Measurements from ENCODE around the gene LRRC36.
A peak's percentile ranks its signal among the peaks of the same experiment; 100 is the strongest.
"Not testable (repeated sequence)": the region's sequence is repeated elsewhere in the genome, so short reads cannot be mapped to it uniquely, and the experiment has no call there.

LRRC36 gene

DNA sequence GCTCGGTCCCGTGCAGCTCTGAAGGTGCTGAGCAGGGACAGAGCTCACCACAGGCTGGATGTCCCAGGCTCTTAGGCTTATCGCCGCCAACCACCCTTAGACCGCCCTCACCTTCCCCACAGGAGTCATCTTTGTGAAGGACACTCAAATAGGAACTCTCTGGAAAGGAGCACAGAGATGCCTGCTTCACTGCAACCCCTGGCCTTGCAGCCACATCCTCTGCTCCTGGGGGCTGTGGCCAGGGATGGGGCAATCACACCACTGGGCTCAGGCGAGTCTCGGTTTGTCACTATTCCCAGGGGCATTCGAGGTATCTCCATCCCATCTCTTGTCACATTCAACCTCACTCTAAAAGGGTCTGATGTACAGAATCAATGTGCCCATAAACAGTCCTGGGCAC is 78.7 kb downstream of the LRRC36 start:
- no peak for DNase-seq

DNA sequence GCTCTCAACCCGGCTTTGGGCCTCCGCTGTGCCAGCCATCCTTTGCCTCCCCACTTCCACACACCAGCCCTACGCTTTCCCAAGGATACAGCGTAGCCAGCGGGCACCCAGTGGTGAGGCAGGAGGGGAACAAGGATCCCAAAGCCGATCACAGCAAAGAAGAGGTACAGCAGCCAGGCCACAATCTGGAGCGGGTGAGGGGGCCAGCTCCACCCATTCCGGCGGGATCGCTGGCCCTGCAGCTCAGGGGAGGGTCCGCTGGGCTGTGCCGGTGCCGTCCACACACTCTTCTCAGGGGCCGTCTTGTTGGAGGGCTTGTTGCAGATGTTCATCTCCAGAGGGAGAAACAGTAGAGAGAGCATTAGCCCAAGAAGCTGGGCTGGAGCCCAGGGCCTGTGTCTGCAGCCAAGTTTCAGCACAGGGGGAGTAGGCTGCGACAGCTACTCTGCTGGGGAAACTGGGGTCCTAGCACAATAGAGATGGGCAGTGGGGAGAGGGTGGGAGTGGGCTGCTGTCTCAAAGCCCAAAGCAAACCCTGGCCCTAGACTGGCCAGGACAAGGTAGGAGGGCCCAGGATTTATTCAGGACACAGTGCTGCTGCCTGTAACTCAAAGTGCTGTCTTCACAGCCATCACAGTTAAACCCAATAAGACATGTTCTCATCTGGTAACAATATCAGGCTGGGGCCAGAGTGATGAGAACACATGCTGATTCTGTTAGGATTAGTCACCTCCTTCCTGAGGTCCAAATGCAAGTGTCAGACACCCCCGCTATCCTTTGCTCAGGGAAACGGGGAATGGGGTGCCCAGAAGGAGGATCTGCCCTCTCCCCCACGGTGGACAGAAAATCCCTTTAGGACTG is 79.7 kb downstream of the LRRC36 start:
- DNase-seq, result no peak

GRCh38 chr16:67407176-67407787 is 80.7 kb downstream of the LRRC36 start:
- DNase-seq, result no peak

DNA sequence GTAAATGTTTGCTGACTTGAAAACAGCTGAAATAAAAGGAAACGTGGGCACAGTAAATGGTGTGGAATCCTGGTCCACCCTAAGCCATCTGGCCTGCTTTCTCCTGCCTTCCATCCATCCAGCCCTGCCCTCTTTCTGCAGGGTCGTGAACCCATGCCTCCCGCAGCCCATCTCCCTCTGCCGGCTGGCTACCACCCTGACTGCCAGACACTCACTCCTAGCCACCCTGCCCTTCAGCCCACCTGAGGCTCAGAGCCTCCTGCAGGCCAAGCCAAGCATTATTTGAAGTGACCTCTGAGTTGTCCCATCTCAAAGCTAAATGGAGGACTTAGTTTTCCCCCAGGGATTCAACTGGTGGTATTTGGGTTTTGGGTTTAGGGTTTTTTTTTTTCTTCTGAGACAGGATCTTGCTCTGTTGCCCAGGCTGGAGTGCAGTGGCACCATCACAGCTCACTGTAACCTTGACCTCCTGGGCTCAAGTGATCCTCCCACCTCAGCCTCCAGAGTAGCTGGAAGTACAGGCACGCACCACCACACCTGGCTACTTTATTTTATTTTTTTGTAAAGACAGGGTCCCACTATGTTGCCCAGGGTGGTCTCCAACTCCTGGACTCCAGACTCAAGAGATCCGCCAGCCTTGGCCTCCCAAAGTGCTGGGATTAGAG is 81.3 kb downstream of the LRRC36 start:
- DNase-seq, result no peak

GRCh38 chr16:67409631-67410030 is 83.0 kb downstream of the LRRC36 start:
- no peak for DNase-seq

DNA sequence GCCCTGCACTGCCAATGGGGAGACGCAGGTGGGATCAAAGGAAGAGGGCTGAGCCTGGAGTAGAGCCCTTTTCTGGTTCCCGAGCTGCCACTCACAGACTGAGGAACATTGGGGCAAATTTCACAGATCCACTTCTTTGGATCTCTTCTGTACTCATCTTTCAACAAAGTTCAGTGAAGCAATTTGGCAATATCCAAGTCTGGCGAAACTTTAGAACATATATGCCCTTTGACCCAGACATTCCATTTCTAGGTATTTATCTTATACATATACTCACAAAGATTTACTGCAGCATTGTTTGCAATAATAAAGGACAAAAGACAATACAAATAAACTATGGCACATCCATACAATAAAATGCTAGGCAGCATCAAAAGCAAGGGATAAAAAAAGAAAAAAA is 84.7 kb downstream of the LRRC36 start:
- no peak for DNase-seq

DNA sequence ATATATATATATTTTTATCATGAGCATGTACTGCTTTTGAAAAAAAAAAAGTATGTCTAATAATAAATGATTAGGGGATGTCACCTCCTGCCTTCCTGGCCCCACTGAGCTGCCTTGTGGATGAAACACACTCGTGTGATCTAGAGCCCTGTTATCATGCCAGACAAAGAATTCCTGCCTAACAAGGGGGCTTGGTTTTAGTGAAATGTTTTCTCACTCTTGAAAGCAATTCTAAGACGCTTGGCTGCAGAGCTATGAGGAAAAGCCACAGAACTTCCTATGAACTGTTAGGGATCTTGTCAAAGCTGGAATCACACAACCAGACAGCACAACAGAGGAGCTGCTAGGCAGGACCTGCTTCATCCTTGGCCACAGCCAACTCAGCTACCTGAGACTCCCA is 85.7 kb downstream of the LRRC36 start:
- no peak for DNase-seq

GRCh38 chr16:67413978-67414911 is 87.6 kb downstream of the LRRC36 start:
- no peak for DNase-seq

DNA sequence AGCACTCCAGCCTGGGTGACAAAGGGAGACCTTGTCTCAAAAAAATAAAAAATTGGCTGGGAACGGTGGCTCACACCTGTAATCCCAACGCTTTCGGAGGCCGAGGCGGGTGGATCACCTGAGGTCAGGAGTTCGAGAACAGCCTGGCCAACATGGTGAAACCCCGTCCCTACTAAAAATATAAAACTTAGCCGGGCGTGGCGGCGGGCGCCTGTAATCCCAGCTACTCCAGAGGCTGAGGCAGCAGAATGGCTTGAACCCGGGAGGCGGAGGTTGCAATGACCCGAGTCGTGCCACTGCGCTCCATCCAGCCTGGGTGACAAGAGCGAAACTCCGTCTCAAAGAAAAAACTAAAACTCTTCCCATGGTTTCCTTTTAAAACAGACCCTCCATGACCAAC is 88.8 kb downstream of the LRRC36 start:
- not testable (repeated sequence) for DNase-seq

DNA sequence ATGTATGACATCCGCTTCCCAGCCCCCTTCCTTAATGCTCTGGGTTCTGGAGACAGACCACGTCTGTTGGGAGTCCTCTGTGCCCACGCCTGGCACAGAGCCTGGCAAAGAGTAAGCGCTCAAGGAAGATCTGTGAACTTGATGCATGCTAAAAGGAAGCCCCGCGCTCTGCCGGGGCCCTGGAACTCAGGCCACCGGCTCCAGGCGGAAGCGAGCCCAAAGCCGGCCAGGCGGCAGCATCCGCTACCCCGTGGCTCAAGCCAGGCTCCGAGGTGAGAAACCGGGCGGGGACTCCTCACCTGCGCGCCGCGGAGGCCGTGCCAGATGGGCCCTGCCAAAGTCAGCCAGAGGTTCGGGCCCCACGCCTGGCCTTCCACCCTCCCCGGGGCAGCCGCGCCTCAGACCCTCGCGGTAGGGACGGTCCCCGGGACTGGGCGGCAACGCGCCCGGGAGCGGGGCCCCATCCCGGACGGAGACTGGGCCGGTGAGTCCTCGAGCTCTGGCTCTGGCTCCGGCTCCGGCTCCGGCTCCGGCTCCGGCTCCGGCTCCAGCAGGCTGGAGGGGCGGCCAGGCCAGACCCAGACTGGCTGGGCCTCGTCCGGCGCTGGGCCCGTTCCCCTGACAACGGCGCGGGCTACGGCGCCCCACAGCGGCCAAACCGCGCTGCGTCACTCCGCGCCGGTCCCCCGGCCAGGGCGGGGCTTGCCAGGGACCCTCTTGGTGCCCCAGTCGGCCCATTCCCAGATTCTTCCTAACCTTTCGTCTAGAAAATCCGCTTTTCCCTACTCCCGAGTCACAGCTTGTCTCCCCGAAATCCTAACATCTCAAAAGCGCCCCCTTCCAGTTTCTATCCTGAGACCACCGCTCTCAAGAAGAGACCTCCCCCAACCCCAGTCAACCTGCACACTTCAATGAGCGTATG is 89.5 kb downstream of the LRRC36 start, which contains the start of gene ZDHHC1:
Gene ZDHHC1 (minus strand): TSS at position 606 of the 922 bp plus-strand sequence. CDS start 8,702 bp downstream, outside the sequence.
- no peak for DNase-seq

DNA sequence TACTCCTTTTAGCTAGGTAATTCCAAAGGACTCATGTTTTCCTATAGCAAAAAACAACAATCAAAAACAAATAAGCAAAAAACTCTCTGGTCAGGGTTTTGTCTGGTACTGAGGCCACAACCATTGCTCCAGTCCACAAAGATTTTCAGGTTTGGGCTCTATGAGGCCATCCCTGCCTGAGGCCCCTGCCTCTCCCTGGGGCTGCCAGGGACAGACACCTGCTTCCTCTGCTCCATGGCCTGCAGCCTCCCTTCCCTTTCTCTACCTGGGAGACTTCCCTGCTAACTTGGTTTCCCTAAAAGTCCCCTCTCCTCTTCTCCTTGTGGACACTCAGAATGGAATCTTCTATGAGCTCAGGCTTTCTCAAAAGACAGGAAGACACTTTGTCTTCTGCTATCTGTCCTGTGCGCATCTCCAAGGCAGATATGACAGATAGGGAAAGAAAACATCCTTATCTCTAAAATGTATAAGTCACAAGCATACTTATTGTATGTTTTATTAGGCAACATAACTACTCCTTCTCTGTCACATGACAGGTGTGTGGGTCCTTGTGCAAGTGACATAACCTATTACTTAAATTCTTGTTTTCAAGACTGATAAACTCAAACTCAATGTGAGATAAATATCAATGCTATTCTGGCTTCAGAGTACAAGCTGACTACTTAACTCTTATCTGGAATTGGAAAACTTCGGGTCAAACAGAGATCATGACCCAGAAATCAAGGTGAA is 90.9 kb downstream of the LRRC36 start:
- DNase-seq, result no peak

DNA sequence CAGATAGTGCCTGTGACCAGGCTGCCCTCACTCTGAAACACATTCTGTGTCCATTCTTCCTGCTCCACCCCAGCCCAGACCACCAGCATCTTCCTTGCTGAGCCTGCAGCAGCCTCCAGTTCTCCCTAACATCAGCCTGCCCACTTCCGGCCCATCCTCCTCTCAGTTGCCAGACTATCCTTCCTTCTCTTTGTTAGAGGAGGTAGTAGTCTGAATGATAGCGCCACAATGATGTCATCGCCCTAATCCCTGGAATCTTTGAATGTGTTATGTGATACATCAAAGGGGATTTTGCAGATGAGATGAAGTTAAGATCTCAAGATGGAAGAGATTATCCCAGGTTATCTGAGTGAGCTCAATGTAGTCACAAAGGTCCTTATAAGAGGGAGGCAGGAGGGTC is 92.9 kb downstream of the LRRC36 start:
- no peak for DNase-seq

GRCh38 chr16:67419931-67420330 is 93.3 kb downstream of the LRRC36 start:
- no peak for DNase-seq

GRCh38 chr16:67421030-67421429 is 94.4 kb downstream of the LRRC36 start:
- DNase-seq, result no peak

- no peak for DNase-seq
These were observed 96.4 kb downstream of the LRRC36 start for GRCh38 chr16:67423015-67423414.

DNA sequence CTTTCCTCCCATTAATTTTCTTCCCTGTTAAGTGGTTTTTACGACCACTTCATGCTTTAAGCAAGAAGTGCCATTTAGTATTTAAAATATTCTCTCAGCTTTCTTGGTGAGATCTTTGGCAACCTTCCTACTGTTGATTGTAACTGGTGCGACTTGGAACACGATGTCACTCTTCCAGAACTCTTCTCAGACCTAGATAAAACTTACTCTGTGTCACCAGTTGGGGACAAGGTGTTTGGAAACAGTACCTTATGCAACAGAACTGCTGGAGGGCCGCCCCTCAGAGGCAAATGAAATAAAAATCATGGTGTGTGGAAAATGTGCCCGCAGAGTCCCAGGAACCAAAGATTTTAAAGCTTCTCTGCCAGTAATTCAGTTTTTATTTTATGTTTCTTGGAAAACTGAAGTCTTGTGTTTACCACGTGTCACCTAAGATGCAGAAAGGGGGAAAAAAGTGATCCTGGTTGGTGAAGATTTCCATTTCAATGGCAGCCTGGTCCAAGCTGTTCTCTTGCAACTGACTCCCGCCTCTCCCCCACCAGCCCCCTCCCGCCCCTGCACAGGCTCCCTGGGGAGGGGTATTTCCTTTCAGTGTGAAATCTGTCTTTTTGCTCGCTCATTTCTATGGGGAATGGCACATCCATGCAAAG is 97.1 kb downstream of the LRRC36 start:
- peak; percentile 6 for DNase-seq

DNA sequence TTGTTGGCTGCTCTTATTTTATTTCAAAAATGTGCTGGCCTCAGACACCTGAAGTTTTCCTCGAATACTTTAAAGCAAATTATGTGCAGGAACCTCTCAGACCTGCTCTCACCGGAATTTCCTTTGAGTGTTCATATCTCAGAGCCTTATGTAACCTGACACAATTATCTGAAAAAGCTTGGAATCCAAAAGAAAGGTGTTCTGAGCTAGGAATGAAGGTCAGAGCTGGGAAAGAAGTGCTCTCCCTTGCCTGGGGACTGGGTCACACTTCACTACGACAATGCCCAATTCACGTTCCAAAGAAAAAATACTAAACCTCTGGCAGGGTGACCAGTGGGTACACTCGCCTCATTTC is 97.6 kb downstream of the LRRC36 start:
- no peak for DNase-seq

GRCh38 chr16:67425061-67425460 is 98.4 kb downstream of the LRRC36 start:
- no peak for DNase-seq

DNA sequence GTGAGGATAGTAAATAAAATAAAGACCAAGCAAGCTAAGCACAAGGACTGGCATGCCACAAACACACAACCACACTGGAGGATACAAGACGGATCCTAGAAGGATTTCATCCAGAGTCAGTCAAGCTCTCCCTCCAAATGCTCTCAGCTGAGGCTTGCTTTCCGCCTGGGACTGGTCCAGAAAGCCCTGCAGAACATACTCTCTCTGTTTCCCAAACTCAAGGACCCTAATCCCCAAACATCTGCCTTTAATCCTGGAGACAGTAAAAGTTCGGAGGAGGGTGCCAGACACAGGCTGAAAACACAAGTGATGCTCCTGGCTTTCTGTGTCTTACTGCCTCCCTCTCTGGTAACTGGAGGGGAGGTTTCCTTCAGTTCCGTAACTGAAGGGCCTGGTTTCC is 99.0 kb downstream of the LRRC36 start:
- DNase-seq, result no peak

DNA sequence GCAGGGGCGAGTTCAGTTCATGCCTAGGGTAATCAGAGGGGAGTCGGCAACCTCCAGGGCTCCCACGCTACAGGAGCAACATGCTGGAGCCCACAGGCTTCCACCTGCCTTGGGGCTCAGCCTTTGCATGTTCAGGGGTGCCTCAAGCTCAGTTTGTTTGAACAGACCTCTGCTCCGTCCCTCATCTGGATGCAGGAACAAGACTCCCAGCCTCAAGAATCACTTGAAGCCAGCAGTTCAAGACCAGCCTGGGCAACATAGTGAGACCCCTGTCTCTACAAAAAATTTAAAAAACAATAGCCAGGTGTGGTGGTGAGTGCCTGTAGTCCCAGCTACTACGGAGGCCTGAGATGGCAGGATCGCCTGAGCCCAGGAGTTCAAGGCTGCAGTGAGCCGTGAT is 99.4 kb downstream of the LRRC36 start:
- no peak for DNase-seq

Measured in GF-D8 (cell line).